Endothelial cell of umbilical vein (primary cell): ENCODE results near the gene ELMOD3. TPM values are rescaled to one million over a fixed set of nuclear protein-coding genes. Genes with fewer than 3 reads are reported as not detected.

Experiments used
- BruUV-seq: library from RNA; stranded (reverse); fragments of 400-500 nt; replicated peaks from 2 replicates; lab custom pipeline; 2021; lab: Mats Ljungman, UMichigan
- CTCF ChIA-PET: fragments of 300-600, 350-600 bp; sonication (Branson Sonifier 250); formaldehyde crosslinking; loops from one replicate; lab custom pipeline; 2021; ENCODE audit warnings: antibody characterized with exemption, inconsistent platforms; lab: Charles Lee
- POLR2A ChIA-PET: fragments of 300-600, 350-600 bp; sonication (Branson Sonifier 250); formaldehyde crosslinking; loops from one replicate; lab custom pipeline; 2021; ENCODE audit warnings: antibody characterized with exemption, inconsistent platforms; lab: Charles Lee
- DNase-seq: peaks from one replicate; pipeline ENCODE4 v3.0.0-alpha.2; 2011; ENCODE audit warnings: low read depth, low spot score
- FAIRE-seq: peaks from 2 replicates; lab custom pipeline; 2011; peaks lifted over from hg19 to GRCh38; lab: Jason Lieb, UNC
- H2AFZ ChIP-seq: 2 replicates; pipeline ENCODE4 v1.6.0; 2012; ENCODE audit warnings: low read depth, low read length, control low read depth, inconsistent platforms
- H3K27ac ChIP-seq: 2 replicates; pipeline ENCODE4 v1.5.1; 2011; ENCODE audit warnings: low read depth, mild to moderate bottlenecking, control low read depth, low read length, moderate library complexity; ENCODE audit not compliant: insufficient read depth
- H3K27me3 ChIP-seq, 2 experiments: 2 replicates each; pipeline versions ENCODE4 v1.6.0 to v1.6.1; 2011; ENCODE audit warnings: low read length in 2 of 2, mixed read lengths in 1 of 2; ENCODE audit not compliant: control insufficient read depth in 2 of 2, insufficient read depth in 2 of 2
- H3K36me3 ChIP-seq, 2 experiments: 2 replicates in 1 of 2; 3 replicates in 1 of 2; pipeline ENCODE4 v1.5.1; 2011; ENCODE audit warnings: low read length in 2 of 2, mild to moderate bottlenecking in 1 of 2, moderate library complexity in 1 of 2; ENCODE audit not compliant: control insufficient read depth in 2 of 2, insufficient read depth in 2 of 2; ENCODE audit errors: extremely low read depth in 1 of 2
- H3K4me1 ChIP-seq: 3 replicates; pipeline ENCODE4 v1.5.1; 2011; ENCODE audit warnings: mild to moderate bottlenecking, low read length; ENCODE audit not compliant: control insufficient read depth, insufficient read depth; ENCODE audit errors: extremely low read depth
- H3K4me2 ChIP-seq: 2 replicates; pipeline ENCODE4 v1.6.1; 2011; ENCODE audit warnings: low read length, control low read depth, mixed read lengths; ENCODE audit not compliant: insufficient read depth
- H3K4me3 ChIP-seq, 3 experiments: fragments of 200-600 bp in 1 of 3; sonication (generic), shearing (Covaris generic) in 1 of 3; replicated peaks in 1 of 3; 2 replicates each; pipeline ENCODE4 v1.5.1; 2011 to 2016; ENCODE audit warnings: control low read depth in 3 of 3, low read length in 3 of 3, mild to moderate bottlenecking in 2 of 3, inconsistent platforms in 1 of 3, low read depth in 1 of 3, moderate library complexity in 1 of 3; ENCODE audit not compliant: insufficient read depth in 1 of 3
- H3K79me2 ChIP-seq: 2 replicates; pipeline ENCODE4 v1.6.0; 2012; ENCODE audit warnings: low read length, inconsistent platforms; ENCODE audit not compliant: control insufficient read depth, insufficient read depth
- H3K9ac ChIP-seq: replicated peaks from 2 replicates; pipeline ENCODE3; 2011; ENCODE audit warnings: low read length, control low read depth; ENCODE audit not compliant: insufficient read depth; ENCODE audit errors: extremely low read depth
- H3K9me1 ChIP-seq: replicated peaks from 3 replicates; pipeline ENCODE4 v1.6.0; 2011; ENCODE audit warnings: mild to moderate bottlenecking, low read length; ENCODE audit not compliant: control insufficient read depth, insufficient read depth; ENCODE audit errors: extremely low read depth
- H3K9me3 ChIP-seq: replicated peaks from 2 replicates; pipeline ENCODE4 v1.5.1; 2012; ENCODE audit warnings: low read length, inconsistent platforms; ENCODE audit not compliant: control insufficient read depth, insufficient read depth
- H4K20me1 ChIP-seq: replicated peaks from 2 replicates; pipeline ENCODE3; 2011; ENCODE audit warnings: mild to moderate bottlenecking, low read length; ENCODE audit not compliant: control insufficient read depth, insufficient read depth; ENCODE audit errors: extremely low read depth
- CTCF ChIP-seq, 2 donors: IDR thresholded peaks; 1 replicate in 1 of 2; 2 replicates in 1 of 2; pipeline ENCODE4 v1.5.1; 2011; ENCODE audit warnings: low read length in 2 of 2, mild to moderate bottlenecking in 2 of 2, moderate library complexity in 2 of 2, control low read depth in 1 of 2, inconsistent platforms in 1 of 2, low read depth in 1 of 2; ENCODE audit not compliant: insufficient read depth in 1 of 2; ENCODE audit errors: extremely low read depth in 1 of 2
- EZH2 ChIP-seq: IDR thresholded peaks from 2 replicates; pipeline ENCODE4 v1.6.1; 2012; ENCODE audit warnings: borderline replicate concordance, low read depth, mild to moderate bottlenecking, moderate library complexity, low read length, inconsistent platforms; ENCODE audit not compliant: severe bottlenecking
- FOS ChIP-seq: IDR thresholded peaks from 2 replicates; pipeline ENCODE4 v1.6.1; 2011; ENCODE audit warnings: mild to moderate bottlenecking, low read length, moderate library complexity, borderline replicate concordance; ENCODE audit not compliant: insufficient read depth
- GATA2 ChIP-seq: IDR thresholded peaks from 2 replicates; pipeline ENCODE4 v1.7.0; 2011; ENCODE audit warnings: low read depth, mild to moderate bottlenecking, moderate library complexity, mixed read lengths, low read length; ENCODE audit not compliant: insufficient read length, insufficient read depth
- JUN ChIP-seq: IDR thresholded peaks from 2 replicates; pipeline ENCODE4 v1.6.1; 2011; ENCODE audit warnings: borderline replicate concordance, low read depth; ENCODE audit not compliant: insufficient read length, insufficient read depth
- MAX ChIP-seq: IDR thresholded peaks from 2 replicates; pipeline ENCODE4 v1.6.1; 2011; ENCODE audit not compliant: insufficient read depth, insufficient read length
- MYC ChIP-seq: IDR thresholded peaks from one replicate; pipeline ENCODE4 v1.6.1; 2011; ENCODE audit warnings: mild to moderate bottlenecking, low read depth, low read length
- POLR2A ChIP-seq: IDR thresholded peaks from 2 replicates; pipeline ENCODE4 v1.6.1; 2012; ENCODE audit warnings: low read depth, mild to moderate bottlenecking, control low read depth, low read length
- POLR2AphosphoS5 ChIP-seq: IDR thresholded peaks from 2 replicates; pipeline ENCODE4 v1.6.1; 2012; ENCODE audit warnings: low read depth, mild to moderate bottlenecking, control low read depth, low read length, moderate library complexity; ENCODE audit not compliant: insufficient read depth
- dilution Hi-C: fragments of 300-500 bp; cut with MboI; formaldehyde crosslinking; loops from one replicate; pipeline ENCODE4 v1.15.0; 2019; ENCODE audit warnings: low sequenced_read_pairs; ENCODE audit not compliant: extremely low pct_ligation_motif_present
- intact Hi-C: fragments of 100-400 bp; cut with micrococcal nuclease; formaldehyde crosslinking; loops from one replicate; pipeline ENCODE4 v1.10.0; 2022
- polyA plus RNA-seq, 4 experiments: library from polyadenylated mRNA; depleted of rRNA in 3 of 4; stranded (reverse) in 3 of 4; unstranded in 1 of 4; fragments of >200 nt; gene quantifications; 2 replicates each; pipeline versions ENCODE4 v1.2.1 to v1.2.3, GENCODE V29; 2011 to 2012; ENCODE audit warnings: missing spikeins in 1 of 4
- total RNA-seq: library from RNA; stranded (reverse); gene quantifications from 2 replicates; pipeline ENCODE4 v1.2.3, GENCODE V29; 2021

ELMOD3 gene
- total and polyA plus RNA-seq, 2 donors (not counting 3 experiments of a cell fraction or from before 2014, with no cell fraction given) = 12.3 to 22.0 TPM

GRCh38 chr2:85400023-85400422 is 45.5 kb downstream of the ELMOD3 start:
- no TSS peak for BruUV-seq
- Histone ChIP-seq H2AFZ (no peak overlapping the region), H3K9me3 (no peaks in the 10 kb centered on the region), H3K27ac (no peak overlapping the region), H3K9me1 (no peaks in the 10 kb centered on the region), H3K27me3 (no peaks in the 10 kb centered on the region), H4K20me1 (no peaks in the 10 kb centered on the region), H3K79me2 (no peaks in the 10 kb centered on the region), H3K4me3 (no peak overlapping the region), H3K36me3 (peaks cover 2% of the 10 kb centered on the region in 2 experiments), H3K4me1 (no peaks in the 10 kb centered on the region), H3K9ac (no peak overlapping the region), H3K4me2 (no peak overlapping the region)
- POLR2A ChIA-PET = interaction anchor here (0.7 kb wide), 1 partner anchor 23 kb away, joined by 6 read pairs; no protein-coding TSS in a partner anchor
- intact Hi-C loops (no loop called here), dilution Hi-C loops (no loop called here)
- no peak for DNase-seq
- FAIRE-seq = no peak
- CTCF ChIA-PET = interaction anchor here (1.0 to 1.7 kb wide), 2 partner anchors 17 to 152 kb away, joined by 3 to 4 read pairs; no protein-coding TSS in a partner anchor
- TF ChIP-seq MAX = no peak
- TF ChIP-seq POLR2AphosphoS5 = no peak
- TF ChIP-seq FOS = no peak
- no peak for TF ChIP-seq JUN
- no peak for TF ChIP-seq CTCF (IDR thresholded peaks at IDR 0.05; ENCODE audit: extremely low read depth in 1 of 2, insufficient read depth in 1 of 2, low read depth in 1 of 2, low read length in 2 of 2)
- no peak for TF ChIP-seq POLR2A
- no peak for TF ChIP-seq MYC
- no peak for TF ChIP-seq EZH2
- no peak for TF ChIP-seq GATA2
